GM12801 (cell line): ENCODE data around the gene AGPAT2.

Source experiments
- TF ChIP-seq, protein P1 (sequence below): IDR thresholded peaks from one replicate; pipeline ENCODE4 v1.5.1; 2011; ENCODE audit warnings: control low read depth; ENCODE audit not compliant: insufficient read length; ENCODE audit errors: extremely low read depth

The AGPAT2 gene

DNA sequence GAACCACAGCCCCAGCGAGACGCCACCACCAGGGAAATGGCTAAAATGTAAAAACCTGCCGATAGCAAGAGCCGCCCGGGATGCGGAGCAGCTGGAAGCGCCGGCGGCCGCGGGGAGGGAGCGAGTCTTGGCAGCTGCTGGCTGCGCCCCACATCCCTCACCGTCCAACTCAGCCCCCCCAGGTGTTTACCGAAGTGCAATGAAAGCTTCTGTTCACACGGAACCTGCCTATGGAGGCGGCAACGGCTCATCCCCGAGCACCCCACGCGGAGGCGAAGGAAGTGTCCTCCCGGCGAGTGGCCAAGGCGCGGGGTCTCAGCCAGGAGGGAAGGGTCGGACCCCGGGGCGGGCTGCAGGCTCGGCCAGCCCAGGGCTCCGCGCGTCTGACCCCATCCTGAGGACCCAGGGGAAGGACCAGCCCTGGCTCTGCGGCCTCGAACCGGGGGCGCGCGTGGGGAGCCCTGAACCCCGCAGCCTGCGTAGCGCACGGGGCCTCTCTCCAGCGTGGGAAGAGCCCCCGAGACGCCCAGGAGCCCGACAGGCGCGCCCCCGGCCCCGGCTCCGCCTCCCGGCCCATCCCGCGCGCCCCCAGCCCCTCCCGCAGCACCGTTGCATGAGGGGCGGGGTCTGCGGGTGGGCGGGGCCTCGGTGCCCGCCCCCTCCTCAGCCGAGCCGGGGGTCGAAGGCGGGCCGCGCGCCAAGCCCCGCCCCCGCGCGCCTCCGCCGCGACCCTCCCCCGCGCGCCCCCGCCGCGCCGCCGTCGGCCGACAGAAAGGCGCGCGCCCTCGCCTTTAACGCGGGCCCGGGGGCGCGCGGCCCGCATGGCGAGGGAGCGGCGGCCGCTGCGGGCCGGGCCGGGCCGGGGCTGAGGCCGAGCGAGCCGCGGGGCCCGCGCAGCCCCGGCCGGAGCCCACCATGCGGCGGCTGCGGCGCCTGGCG is 24.8 kb upstream of the AGPAT2 start, which contains the start of gene DIPK1B:
TSS of gene DIPK1B (plus strand) at position 822 of the 939 bp plus-strand sequence. CDS start at position 916, 94 bp downstream.
- TF ChIP-seq, protein P1, sequence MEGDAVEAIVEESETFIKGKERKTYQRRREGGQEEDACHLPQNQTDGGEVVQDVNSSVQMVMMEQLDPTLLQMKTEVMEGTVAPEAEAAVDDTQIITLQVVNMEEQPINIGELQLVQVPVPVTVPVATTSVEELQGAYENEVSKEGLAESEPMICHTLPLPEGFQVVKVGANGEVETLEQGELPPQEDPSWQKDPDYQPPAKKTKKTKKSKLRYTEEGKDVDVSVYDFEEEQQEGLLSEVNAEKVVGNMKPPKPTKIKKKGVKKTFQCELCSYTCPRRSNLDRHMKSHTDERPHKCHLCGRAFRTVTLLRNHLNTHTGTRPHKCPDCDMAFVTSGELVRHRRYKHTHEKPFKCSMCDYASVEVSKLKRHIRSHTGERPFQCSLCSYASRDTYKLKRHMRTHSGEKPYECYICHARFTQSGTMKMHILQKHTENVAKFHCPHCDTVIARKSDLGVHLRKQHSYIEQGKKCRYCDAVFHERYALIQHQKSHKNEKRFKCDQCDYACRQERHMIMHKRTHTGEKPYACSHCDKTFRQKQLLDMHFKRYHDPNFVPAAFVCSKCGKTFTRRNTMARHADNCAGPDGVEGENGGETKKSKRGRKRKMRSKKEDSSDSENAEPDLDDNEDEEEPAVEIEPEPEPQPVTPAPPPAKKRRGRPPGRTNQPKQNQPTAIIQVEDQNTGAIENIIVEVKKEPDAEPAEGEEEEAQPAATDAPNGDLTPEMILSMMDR: no peak

DNA sequence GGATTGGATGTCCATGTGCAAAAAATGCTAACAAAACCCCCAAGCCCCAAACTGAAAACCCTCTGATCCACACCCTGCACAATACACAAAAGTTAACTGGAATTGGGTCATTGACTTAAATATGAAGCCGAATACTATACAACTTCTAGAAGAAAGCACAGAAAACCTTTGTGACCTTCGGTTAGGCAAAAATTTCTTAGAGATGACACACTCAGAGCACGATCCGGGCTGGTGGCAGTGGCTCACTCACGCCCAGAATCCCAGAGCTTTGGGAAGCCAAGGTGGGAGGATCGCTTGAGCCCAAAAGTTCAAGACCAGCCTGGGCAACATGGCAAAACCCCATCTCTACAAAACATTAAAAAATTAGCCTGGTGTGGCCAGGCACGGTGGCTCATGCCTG is 23.3 kb upstream of the AGPAT2 start:
- TF ChIP-seq, protein P1: no peak

DNA sequence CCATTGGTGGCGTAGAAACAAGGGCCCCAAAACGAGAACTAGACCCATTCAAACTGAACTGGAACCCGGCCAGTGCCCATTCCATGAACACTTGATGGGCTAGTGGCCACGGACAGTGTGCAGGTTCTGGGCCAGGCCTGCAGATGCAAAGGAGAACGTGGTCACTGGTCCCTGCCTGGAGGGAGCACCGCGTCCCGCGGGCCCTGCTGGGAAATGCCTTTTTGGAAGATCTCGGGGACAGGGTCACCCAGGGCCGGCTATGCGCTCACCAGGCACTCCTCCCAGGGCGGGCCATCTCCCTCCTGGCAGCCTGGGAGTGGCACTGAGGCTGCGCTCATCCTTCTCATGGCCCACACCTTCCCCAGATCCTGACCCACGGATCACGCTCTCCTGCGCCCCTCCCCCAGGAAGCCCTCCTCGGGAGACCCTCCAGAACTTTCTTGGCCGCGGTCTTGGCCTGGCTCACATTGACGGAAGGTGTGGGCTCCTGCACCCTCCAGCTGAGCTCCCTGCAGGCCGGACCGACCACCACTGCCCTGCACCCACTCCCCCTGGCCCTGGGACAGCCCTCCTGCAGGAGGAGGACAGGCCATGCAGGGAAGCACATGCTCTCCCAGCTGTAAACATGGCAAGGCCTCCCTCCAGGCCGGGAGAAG is 22.3 kb upstream of the AGPAT2 start:
- TF ChIP-seq, protein P1: no peak

DNA sequence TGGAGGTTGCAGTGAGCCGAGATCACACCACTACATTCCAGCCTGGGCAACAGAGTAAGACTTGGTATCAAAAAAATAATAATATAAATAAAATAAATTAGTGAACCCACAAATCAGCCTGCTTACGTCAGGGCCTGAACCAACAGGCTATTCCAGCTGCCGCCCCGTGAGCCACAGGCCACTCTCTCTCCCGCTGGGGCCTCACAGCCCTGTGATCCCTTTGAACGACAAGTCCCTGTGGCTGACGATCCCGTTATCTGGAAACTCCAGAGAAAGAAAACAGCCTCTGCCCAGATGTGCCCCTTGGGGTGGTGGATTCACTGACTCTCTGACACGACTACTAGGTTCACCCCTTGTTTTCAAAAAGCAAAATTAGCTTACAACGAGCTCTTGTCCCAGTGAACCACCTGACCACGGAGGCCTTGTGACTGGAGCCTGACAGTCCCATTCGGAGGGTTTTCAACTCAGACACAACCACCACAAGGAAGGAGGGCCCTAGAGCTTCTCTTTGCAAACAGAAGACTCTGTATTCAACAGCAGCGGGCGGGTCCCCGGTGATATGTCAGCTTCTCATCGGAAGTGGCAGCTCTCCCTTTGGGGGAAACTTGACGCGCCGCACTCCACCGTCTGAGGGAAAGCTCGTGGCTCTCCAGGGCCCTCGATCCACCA is 20.7 kb upstream of the AGPAT2 start:
- TF ChIP-seq, protein P1: no peak

DNA sequence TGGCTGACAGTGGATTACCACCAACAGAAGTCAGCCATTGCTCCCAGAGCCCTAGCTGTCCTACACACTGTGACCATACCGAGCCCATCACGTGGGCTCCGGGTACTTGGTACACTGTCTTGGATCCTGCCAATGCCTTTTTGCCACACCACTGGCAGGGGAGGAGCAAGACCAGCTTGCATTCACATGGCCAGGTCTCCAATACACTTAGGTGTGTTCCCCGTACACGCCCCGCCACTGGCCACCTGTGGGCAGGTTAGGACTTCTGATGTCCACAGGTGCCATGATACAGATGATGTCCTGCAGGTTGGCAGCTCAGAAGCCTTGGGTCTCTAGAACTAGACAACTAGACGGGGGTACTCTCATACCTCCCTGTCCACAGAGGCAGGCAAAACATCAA is 19.8 kb upstream of the AGPAT2 start:
- TF ChIP-seq, protein P1: no peak

DNA sequence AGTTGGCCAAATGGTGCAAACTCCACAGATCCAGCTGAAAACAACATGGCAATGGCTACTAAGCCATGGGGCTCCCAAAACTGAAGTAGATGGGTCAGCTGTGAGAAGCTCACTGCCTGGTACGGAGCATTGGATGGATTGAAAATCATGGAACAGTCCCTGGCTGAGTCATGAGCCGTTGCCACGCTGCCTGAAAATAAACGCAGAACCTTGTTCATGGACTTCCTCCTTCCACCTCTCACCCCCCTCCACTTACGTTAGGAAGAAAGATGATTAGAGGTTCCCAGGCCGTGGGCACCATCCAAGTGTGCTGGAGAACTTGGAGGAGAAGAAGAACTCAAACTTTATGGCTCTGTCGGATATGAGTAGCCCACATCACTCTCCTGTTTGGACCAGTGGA is 18.3 kb upstream of the AGPAT2 start:
- TF ChIP-seq, protein P1: no peak

DNA sequence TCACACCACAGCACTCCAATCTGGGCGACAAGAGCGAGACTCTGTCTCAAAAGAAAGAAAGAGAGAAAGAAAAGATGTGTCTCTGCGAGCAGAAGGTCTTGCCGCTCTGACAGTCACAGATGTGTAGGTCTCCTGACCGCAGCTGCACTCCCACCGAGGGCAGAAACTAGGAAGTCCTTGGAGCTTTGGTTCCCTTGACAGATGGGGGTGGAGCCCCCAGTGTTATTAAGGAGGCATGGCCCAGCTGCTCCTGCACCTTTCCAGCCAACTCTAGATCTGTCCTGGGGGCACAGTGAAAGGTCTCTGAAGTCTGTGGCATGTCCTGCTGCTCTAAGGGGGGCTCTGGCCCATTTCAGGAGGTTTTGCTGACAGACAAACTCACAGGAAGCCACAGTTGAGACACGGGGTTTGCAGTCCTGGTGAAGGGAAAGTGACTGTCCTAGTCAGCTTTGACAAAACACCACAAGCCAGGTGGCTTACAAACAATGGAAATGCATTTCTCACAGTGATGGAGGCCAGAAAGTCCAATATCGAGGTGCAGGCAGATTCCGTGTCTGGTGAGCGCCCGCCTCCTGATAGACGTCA is 16.1 kb upstream of the AGPAT2 start:
- TF ChIP-seq, protein P1: no peak
